PC-9 (cell line): ENCODE measurements around the gene MRPL16. TPM values are rescaled to one million over a fixed set of nuclear protein-coding genes. Genes with fewer than 3 reads are reported as not detected.

Experiments used
- BruUV-seq: library from RNA; stranded (reverse); fragments of 400-500 nt; replicated peaks from 2 replicates; lab custom pipeline; 2021; lab: Mats Ljungman, UMichigan
- CTCF ChIA-PET: fragments of 300-600 bp; sonication (Branson Sonifier 250); formaldehyde crosslinking; loops from one replicate; lab custom pipeline; 2022; ENCODE audit warnings: antibody characterized with exemption; lab: Charles Lee
- POLR2A ChIA-PET: fragments of 300-600 bp; sonication (Branson Sonifier 250); formaldehyde crosslinking; loops from one replicate; lab custom pipeline; 2022; ENCODE audit warnings: antibody characterized with exemption; ENCODE audit not compliant: unreplicated experiment; lab: Charles Lee
- DNase-seq, 2 experiments: peaks; one replicate each; pipeline versions ENCODE4 v3.0.0 to v3.0.0-alpha.2; 2015 to 2022; ENCODE audit warnings: mixed read lengths in 1 of 2
- H2AFZ ChIP-seq: fragments of 200-600 bp; sonication (generic); 2 replicates; pipeline ENCODE4 v1.8.1; 2017; ENCODE audit warnings: antibody characterized with exemption
- H3F3A ChIP-seq: fragments of 200-600 bp; sonication (generic); 2 replicates; pipeline ENCODE4 v1.8.1; 2017; ENCODE audit warnings: antibody characterized with exemption, mild to moderate bottlenecking, low read depth; ENCODE audit not compliant: insufficient read depth
- H3K27ac ChIP-seq: fragments of 200-600 bp; sonication (generic); 2 replicates; pipeline ENCODE4 v1.6.1; 2016; ENCODE audit warnings: mixed run types
- H3K27me3 ChIP-seq: fragments of 200-600 bp; sonication (generic); 2 replicates; pipeline ENCODE4 v1.6.1; 2016; ENCODE audit warnings: low read depth, mixed run types; ENCODE audit not compliant: insufficient read depth
- H3K36me3 ChIP-seq: fragments of 200-600 bp; sonication (generic); 2 replicates; pipeline ENCODE4 v1.6.1; 2016; ENCODE audit warnings: low read depth, mixed run types
- H3K4me1 ChIP-seq: fragments of 200-600 bp; sonication (generic); replicated peaks from 2 replicates; pipeline ENCODE4 v1.6.1; 2016; ENCODE audit warnings: mixed run types; ENCODE audit not compliant: insufficient read depth
- H3K4me2 ChIP-seq: fragments of 200-600 bp; sonication (generic); 2 replicates; pipeline ENCODE4 v1.6.1; 2017; ENCODE audit warnings: mixed run types
- H3K4me3 ChIP-seq: fragments of 200-600 bp; sonication (generic); 2 replicates; pipeline ENCODE4 v1.6.1; 2016; ENCODE audit warnings: mixed run types
- H3K79me2 ChIP-seq: fragments of 200-600 bp; sonication (generic); 2 replicates; pipeline ENCODE4 v1.6.1; 2017; ENCODE audit warnings: low read depth, mixed run types
- H3K9me2 ChIP-seq: fragments of 200-600 bp; sonication (generic); 2 replicates; pipeline ENCODE4 v1.8.1; 2017; ENCODE audit warnings: mild to moderate bottlenecking; ENCODE audit not compliant: insufficient read depth
- H3K9me3 ChIP-seq: fragments of 200-600 bp; sonication (generic); 2 replicates; pipeline ENCODE4 v1.8.1; 2016; ENCODE audit warnings: low read depth; ENCODE audit not compliant: insufficient read depth
- H4K20me1 ChIP-seq: fragments of 200-600 bp; sonication (generic); 2 replicates; pipeline ENCODE4 v1.8.1; 2017; ENCODE audit not compliant: insufficient read depth
- CTCF ChIP-seq: fragments of 200-600 bp; sonication (generic); conservative IDR thresholded peaks from 2 replicates; pipeline ENCODE4 v1.6.1; 2017; ENCODE audit warnings: mixed run types, antibody characterized with exemption, mild to moderate bottlenecking, moderate library complexity
- EZH2 ChIP-seq: fragments of 200-600 bp; sonication (generic); IDR thresholded peaks from 2 replicates; pipeline ENCODE4 v1.8.0; 2017; ENCODE audit warnings: antibody characterized with exemption, low read depth
- intact Hi-C: fragments of 100-400 bp; cut with micrococcal nuclease; formaldehyde crosslinking; loops from one replicate; pipeline ENCODE4 v1.10.0; 2022; ENCODE audit not compliant: unreplicated experiment
- total RNA-seq: library from RNA; stranded (reverse); gene quantifications from 2 replicates; pipeline ENCODE4 v1.2.3, GENCODE V29; 2021

The MRPL16 gene
- total RNA-seq, 1 experiment from 2014 or later: 64.7 TPM

GRCh38 chr11:59812220-59812619, 1.6 kb upstream of the MRPL16 start:
- Histone ChIP-seq H2AFZ (no peak overlapping the region), H3K9me2 (no peaks in the 10 kb centered on the region), H3K27ac (no peak overlapping the region), H3K4me1 (peaks cover 14% of the 10 kb centered on the region; the same call in 1 of the 2 replicates), H3K4me2 (no peak overlapping the region), H3K9me3 (no peaks in the 10 kb centered on the region), H3K4me3 (no peak overlapping the region), H3F3A (peaks cover 28% of the 10 kb centered on the region; the same call in 1 of the 2 replicates), H3K79me2 (peaks cover 18% of the 10 kb centered on the region), H4K20me1 (no peaks in the 10 kb centered on the region), H3K36me3 (0 out of 2 replicates have a peak, but pooled peaks cover 15% of the 10 kb centered on the region), H3K27me3 (no peaks in the 10 kb centered on the region)
- POLR2A ChIA-PET: interaction anchor here (0.7 kb wide), 1 partner anchor 1894 kb away, joined by 8 read pairs; no protein-coding TSS in a partner anchor
- TF ChIP-seq CTCF: no peak
- TF ChIP-seq EZH2: no peak
- CTCF ChIA-PET: no interaction called here
- intact Hi-C loops: loop anchor here (5.0 kb wide), 1 partner anchor 45 kb away; no protein-coding TSS in a partner anchor
- no peak for DNase-seq
- no TSS peak for BruUV-seq

GRCh38 chr11:59810911-59811259, 307 bp upstream of the MRPL16 start:
- H3K4me1 ChIP-seq: peaks cover 14% of the 10 kb centered on the region; the same call in 1 of the 2 replicates
- TF ChIP-seq EZH2 (no peak), CTCF (no peak)
- no peaks in the 10 kb centered on the region for H4K20me1 ChIP-seq
- no peaks in the 10 kb centered on the region for H3K9me3 ChIP-seq
- H3K4me2 ChIP-seq: peak overlapping the region; percentile 94
- H3K36me3 ChIP-seq: 0 out of 2 replicates have a peak, but pooled peaks cover 15% of the 10 kb centered on the region
- ChIA-PET POLR2A (interaction anchor here (0.7 kb wide), 1 partner anchor 108 kb away, joined by 15 read pairs; no protein-coding TSS in a partner anchor), CTCF (interaction anchor here (0.8 to 1.0 kb wide), 2 partner anchors 55 to 108 kb away, joined by 4 to 9 read pairs; no protein-coding TSS in a partner anchor)
- no peaks in the 10 kb centered on the region for H3K27me3 ChIP-seq
- DNase-seq: no peak
- intact Hi-C loops: loop anchor here (2.0 to 5.0 kb wide), 3 partner anchors 46 to 260 kb away; partner anchors contain the start of gene STX3
- H3K9me2 ChIP-seq: no peaks in the 10 kb centered on the region
- no TSS peak for BruUV-seq
- peak overlapping the region; percentile 73 for H3K4me3 ChIP-seq
- H3K79me2 ChIP-seq: peaks cover 18% of the 10 kb centered on the region
- H3K27ac ChIP-seq: peak overlapping the region; percentile 58
- peaks cover 28% of the 10 kb centered on the region; the same call in 1 of the 2 replicates for H3F3A ChIP-seq
- peak overlapping the region; percentile 94 for H2AFZ ChIP-seq

- Histone ChIP-seq H3K4me2 (no peak overlapping the region), H4K20me1 (no peaks in the 10 kb centered on the region), H3K36me3 (0 out of 2 replicates have a peak, but pooled peaks cover 15% of the 10 kb centered on the region), H3K4me1 (peaks cover 16% of the 10 kb centered on the region), H3K79me2 (peaks cover 18% of the 10 kb centered on the region), H3K9me3 (no peaks in the 10 kb centered on the region), H3K9me2 (no peaks in the 10 kb centered on the region), H3F3A (peaks cover 39% of the 10 kb centered on the region), H3K27me3 (no peaks in the 10 kb centered on the region), H3K4me3 (no peak overlapping the region), H2AFZ (no peak overlapping the region), H3K27ac (no peak overlapping the region)
- CTCF ChIA-PET: no interaction called here
- DNase-seq: no peak
- BruUV-seq: no TSS peak
- POLR2A ChIA-PET: no interaction called here
- intact Hi-C loops: no loop called here
- TF ChIP-seq CTCF (no peak), EZH2 (no peak)
Measured at GRCh38 chr11:59807047-59807610, 3.4 kb downstream of the MRPL16 start.
